Iris pigment epithelial cell (primary cell): Measurements from ENCODE around the gene ZNF324.
"Not testable (repeated sequence)": the region's sequence is repeated elsewhere in the genome, so short reads cannot be mapped to it uniquely, and the experiment has no call there.

Experiments used
- DNase-seq: peaks from one replicate; pipeline ENCODE4 v3.0.0-alpha.2; 2011; ENCODE audit warnings: low read depth

Gene ZNF324

DNA sequence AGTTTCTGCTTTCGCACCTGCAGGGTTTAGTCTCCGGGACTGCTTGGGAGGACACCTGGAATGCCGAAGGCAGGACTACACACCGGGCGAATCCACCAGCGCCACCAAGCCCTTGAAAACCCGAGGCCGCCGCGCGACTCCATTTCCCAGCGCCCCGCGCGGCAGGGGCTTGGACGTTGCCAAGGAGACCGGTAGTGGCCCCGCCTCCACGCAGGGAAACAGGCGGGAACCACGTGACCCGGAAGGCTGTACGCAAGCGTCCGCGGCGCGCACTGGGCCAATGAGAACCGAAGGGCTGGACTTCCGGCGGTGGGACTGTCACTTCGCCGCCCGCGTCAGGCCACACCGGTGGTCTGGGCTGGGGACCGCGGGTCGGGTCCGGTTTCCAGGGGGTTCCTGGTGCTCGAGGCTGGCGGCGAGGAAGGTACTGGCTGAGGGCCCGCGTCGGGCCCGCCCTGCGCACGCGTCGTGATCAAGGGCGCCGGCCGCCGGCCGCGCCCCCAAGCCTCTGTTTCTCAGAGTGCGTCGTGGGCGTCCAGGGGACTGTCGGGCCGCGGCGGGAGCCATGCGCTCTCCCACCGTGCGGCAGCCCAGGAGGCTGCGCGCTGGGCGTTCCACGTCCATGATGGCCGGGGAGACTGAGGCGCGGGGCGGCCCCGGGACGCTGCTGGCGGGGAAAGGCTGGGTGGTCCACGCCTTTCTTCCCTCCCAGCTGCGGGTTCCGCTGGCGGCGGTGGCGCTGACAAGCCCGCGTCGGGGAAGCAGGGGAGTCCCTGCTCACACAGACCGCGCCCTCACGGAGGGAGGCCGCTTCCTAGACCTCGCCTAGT, at the start of gene ZNF324:
ZNF324 (plus strand) TSS at position 321 of the 830 bp plus-strand sequence. CDS start 2,106 bp downstream, outside the sequence.
- DNase-seq = peak; percentile 96

DNA sequence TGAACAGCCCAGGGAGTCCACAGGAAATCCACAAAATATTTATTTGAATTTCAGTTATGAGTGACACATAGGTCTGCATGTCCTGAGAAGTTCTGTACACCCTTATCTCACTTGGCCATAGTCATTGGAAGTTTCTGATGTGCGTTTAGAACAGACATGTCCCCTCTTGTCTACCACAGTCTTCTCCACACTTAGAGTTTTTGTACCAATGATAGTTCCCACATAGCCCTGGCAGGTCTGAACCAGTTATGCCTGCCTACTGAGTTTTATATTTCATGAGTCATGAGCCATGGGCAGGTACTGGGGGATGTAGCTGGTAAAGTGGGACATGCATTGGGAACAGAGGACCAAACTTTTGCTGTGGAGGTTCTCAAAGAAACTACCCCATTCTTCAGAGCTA, 38.3 kb upstream of the ZNF324 start:
- no peak for DNase-seq

DNA sequence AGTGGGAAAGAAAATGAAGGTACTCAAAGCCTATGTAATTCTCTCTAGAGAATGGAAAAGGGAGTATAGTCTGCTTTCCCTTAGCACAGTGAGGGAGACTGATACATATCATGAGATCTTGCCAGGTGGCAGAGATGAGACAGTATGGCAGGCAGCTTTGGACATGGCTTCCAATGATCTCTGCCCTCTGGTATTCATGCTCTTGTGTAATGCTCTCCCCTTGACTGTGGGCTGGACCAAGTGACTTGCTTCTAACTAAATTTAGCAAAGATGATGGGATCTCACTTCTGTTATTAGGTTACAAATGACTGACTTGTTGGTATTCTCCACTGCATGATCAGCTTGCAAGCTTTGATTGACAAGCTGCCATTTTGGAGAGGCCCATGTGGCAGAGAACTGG, 37.1 kb upstream of the ZNF324 start:
- DNase-seq = no peak

DNA sequence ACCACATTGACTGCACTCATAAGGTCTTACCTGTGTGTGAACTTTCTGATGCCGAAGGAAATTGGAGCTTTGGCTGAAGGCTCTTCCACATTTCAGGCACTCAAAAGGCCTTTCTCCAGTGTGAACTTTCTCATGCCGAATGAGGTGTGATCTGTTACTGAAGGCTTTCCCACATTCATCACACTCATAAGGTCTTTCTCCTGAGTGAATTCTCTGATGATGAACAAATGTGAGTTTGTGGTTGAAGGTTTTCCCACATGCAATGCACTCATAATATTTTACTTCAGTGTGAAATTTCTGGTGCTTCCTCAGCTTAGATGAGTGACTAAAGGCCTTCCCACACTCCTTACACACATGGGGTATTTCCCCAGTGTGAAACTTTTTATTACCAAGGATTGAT, 32.7 kb upstream of the ZNF324 start:
- DNase-seq = peak; percentile 27

DNA sequence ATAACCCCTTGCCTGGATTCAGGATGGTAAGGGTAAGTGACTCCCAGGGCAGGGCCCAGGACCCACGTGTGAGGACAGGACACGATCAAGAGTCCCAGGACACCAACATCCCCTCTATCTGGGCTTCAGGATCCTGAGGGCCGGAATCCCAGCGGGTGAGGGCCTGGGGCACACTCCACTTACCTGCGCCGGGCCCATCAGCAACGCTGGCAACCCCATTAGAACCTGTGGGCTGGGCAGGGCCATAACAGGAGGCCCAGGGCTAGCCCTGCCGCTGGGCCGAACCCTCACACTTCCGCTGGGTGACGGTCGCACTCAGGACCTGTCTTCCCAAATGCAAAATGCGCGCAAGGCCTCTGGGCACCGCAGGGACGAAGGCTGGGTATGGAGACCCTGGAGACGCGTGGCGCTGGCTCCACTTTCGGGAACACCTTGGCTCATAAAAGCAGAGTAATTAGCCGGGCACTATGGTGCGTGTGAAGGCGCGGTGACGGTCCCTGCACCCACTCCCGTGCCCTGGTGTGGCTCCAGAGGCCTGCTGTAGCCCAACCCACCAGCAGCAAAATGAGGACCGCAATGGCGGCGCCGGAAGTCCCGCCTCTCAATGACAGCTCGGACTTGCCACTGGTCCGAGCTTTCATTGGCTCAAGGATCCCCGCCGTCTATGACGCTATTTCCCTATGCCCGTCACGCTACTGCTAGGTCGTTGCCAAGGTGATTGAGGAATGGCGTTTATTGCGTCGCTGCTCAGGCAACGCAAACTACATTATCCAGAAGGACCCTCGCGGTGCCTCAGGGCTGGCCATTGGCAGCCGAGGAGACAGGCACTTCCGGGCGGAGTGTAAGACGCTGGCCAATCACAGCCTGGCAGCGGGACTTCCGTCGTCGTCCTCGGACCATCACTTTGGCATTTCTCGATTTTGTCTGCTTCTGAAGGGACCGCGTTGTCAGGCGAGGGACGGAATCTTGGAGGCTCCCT, 27.0 kb upstream of the ZNF324 start, which contains the start of gene ZNF132:
ZNF132 (minus strand) TSS at position 578 of the 979 bp plus-strand sequence; CDS start at position 246, 332 bp downstream.
- DNase-seq = peak; percentile 100

DNA sequence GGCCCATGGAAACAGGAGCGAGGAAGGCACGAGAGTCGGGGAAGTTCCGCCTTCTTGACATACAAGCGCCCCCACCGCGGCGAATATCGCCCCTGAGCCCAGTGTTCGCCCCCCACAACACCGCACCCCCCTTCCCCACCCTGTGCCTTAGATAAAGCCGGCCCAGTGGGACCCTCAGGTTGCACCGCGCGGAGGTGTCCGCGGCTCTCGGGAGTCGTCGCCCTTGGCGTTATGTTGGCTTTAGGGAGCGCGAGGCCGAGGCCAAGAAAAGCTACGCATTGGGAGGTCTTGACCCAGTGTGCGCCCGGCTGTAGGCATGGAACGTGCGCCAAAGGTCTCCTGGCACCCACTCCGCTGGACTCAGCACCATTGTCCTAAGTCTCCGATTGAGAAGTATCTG, 26.3 kb upstream of the ZNF324 start:
- no peak for DNase-seq

DNA sequence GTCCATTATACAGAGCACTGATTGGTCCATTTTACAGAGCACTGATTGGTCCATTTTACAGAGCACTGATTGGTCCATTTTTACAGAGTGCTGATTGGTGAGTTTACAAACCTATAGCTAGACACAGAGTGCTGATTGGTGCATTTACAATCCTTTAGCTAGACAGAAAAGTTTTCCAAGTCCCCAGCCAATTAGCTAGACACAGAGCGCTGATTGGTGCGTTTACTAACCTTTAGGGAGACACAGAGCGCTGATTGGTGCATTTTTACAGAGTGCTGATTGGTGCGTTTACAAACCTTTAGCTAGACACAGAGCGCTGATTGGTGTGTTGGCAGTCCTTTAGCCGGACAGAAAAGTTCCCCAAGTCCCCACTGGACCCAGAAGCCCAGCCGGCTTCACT, 23.9 kb upstream of the ZNF324 start:
- not testable (repeated sequence) for DNase-seq

DNA sequence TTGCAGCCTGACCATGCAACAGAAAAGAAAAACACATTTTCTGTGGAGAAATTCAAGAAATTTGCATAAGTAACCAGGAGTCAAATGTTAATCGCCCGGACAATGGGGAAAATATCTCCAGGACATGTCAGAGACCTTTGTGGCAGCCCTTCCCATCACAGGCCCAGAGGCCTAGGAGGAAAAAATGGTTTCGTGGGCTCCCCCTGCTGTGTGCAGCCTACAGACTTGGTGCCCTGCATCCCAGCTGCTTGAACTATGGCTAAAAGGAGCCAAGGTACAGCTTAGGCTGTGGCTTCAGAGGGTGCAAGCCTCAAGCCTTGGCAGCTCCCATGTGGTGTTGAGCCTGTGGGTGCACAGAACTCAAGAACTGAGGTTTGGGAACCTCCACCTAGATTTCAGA, 18.0 kb upstream of the ZNF324 start:
- DNase-seq = not testable (repeated sequence)

DNA sequence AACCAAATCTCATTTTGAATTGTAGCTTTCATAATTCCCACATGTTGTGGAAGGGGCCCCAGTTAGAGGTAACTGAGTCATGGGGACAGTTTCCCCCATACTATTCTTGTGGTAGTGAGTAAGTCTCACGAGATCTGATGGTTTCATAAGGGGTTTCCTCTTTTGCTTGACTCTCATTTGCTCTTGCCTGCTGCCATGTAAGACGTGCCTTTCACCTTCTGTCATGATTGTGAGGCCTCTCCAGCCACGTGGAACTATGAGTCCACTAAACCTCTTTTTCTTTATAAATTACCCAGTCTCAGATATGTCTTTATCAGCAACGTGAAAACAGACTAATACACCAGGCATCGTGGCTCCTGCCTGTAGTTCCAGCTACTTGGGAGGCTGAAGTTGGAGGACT, 16.9 kb upstream of the ZNF324 start:
- not testable (repeated sequence) for DNase-seq

DNA sequence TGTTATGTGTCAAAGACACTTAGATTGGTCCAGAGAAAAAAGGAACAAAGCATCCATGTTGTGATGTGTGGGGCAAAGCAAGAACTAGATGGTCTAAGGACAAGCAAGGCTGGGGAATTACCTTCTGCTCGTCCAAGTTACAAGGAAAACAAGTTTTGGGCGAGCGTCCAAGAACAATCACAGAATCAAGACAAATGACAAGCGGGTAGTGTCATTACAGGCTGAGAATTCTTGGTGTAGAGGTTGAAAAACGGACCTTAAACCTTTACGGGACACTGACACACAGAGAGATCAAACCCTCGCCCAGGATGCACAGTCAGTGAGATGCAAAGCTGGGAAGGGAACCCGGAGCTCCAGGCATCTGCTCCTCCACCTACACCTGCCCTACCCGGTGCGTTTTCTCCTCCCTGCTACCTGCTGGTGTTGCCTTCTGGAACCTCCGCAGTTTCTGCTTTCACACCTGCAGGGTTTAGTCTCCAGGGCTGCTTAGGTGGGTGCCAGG, 16.0 kb upstream of the ZNF324 start:
- DNase-seq = no peak

DNA sequence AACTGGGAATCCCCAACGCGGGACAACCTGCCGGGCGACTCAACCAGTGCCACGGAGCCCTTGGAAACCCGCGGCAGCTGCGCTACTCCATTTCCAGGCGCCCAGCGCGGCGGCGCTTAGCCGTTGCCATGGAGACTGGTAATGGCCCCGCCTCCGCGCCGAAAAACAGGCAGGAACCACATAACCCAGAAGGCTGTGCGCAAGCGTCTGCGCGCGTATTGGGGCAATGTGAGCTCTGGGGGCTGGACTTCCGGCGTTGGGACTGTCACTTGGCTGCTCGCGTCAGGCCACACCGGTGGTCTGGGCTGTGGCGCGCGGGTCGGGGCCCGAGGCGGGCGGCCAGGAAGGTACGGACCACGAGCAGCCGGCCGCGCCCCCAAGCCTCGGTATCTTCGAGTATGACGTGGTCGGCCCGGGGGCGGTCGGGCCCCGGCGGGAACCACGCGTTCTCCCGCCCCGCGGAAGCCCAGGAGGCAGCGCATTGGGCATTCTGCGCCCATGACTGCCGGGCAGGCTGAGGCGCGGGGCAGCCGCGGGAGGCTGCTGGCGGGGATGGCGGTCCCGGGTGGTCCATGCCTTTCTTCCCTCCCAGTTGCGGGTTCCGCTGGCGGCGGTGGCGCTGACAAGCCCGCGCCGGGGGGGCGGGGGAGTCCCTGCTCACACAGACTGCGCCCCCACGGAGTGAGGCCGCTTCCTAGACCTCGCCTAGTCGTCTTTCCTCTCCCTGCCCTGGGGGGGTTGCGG, 15.3 kb upstream of the ZNF324 start, which contains the start of gene ZNF324B:
ZNF324B (plus strand) TSS at position 265 of the 744 bp plus-strand sequence. CDS start 2,080 bp downstream, outside the sequence.
- DNase-seq = peak; percentile 95

DNA sequence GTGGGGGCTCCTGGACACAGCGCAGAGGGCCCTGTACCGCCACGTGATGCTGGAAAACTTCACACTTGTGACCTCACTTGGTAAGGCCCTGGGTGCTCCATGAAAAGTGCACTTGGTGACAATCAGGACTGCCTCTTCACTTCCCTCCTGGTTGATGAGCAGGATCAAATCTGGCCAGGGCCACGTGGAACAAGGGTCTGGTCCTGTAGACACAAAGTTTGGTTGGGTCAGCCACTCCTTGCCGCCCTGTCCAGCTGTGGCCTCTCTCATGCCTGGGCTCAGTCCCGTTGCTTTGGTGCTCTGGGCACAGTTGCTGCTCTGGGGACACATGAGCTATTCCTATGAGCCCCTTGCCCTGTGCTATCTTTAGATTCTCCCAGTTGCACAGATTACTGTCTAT, 13.1 kb upstream of the ZNF324 start:
- DNase-seq = no peak

DNA sequence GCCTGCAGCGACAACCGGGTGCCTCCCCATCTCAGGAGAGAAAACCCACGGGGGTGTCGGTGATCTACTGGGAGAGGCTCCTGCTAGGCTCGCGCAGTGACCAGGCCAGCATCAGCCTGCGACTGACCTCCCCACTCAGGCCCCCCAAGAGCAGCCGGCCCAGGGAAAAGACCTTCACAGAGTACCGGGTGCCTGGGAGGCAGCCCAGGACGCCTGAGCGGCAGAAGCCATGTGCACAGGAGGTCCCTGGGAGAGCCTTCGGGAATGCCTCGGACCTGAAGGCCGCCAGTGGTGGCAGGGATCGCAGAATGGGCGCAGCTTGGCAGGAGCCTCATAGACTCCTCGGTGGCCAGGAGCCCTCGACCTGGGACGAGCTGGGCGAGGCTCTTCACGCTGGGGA, 11.6 kb upstream of the ZNF324 start:
- DNase-seq = no peak

DNA sequence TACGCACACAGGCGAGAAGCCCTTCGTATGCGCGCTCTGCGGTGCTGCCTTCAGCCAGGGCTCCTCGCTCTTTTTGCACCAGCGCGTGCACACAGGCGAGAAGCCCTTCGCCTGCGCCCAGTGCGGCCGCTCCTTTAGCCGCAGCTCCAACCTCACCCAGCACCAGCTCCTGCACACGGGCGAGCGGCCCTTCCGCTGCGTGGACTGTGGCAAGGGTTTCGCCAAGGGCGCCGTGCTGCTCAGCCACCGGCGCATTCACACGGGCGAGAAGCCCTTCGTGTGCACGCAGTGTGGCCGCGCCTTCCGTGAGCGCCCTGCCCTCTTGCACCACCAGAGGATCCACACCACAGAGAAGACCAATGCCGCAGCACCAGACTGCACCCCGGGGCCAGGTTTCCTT, 10.8 kb upstream of the ZNF324 start:
- no peak for DNase-seq

DNA sequence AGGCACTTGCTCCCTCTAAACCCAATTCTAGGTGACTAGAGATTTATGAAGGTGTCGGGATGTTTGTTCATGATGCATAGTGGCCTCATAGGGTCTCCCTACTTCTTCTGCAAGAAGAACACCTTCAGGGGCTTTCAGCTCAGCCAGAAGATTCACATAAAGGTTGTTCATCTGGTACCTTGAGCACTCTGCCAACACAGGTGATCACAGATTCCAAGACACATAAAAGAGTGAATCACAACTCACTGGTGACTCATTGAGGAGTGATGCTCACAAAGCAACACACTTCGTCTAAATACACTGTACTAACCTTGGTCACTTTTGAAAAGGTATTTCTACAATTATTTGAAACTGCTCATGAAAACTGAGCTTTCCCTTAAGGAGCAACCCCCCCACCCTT, 6.8 kb upstream of the ZNF324 start:
- no peak for DNase-seq

DNA sequence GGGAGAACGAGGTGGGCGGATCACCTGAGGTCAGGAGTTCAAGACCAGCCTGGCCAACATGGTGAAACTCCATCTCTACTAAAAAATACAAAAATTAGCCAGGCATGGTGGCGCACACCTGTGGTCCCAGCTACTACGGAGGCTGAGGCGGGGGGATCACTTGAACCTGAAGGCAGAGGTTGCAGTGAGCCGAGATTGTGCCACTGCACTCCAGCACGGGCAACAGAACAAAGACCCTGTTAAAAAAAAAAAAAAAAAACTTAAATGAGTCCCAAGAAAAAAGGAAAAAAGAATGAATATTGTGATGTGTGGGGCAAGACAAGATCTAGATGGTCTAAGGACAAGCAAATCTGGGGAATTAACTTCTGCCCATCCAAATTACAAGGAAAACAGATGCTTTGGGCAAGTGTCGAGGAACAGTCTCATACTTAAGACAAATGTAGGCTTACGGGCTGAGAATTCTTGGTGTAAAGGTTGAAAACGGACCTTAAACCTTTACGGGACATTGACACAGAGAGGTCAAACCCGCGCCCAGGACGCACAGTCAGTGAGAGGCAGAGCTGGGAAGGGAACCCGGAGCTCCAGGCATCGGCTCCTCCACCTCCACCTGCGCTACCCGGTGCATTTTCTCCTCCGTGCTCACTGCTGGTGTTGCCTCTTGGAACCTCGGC, 656 bp upstream of the ZNF324 start:
- no peak for DNase-seq

DNA sequence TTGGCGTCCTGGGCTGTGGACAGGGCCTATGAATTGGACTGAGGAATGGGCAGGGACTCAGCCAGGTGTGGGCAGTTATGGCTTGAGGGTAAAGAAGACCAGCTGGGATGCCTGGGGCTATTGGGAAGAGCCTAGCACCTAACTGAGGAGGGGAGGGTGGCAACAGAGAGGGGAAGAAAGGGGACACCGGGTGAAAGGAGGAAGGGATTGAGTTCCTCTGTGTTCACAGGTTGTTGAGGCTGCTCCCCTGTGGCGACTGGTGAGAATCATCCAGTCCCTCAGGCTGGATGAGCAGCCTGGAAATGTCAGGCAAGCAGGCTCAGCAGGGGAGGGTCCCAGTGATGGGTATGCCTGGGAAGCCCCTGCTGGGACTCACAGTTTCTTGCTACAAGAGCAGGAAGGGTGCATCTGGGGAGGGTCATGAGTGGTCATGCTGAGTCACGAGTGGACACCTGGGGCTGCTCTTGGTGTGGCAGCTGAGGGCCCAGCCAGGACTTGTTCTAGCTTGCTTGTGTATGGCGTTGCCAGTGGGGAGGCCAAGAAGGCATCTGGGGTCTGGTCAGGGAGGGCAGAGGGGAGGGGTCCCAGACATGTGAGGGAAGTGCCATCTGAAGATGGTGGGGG, 1.4 kb downstream of the ZNF324 start:
- DNase-seq = no peak

DNA sequence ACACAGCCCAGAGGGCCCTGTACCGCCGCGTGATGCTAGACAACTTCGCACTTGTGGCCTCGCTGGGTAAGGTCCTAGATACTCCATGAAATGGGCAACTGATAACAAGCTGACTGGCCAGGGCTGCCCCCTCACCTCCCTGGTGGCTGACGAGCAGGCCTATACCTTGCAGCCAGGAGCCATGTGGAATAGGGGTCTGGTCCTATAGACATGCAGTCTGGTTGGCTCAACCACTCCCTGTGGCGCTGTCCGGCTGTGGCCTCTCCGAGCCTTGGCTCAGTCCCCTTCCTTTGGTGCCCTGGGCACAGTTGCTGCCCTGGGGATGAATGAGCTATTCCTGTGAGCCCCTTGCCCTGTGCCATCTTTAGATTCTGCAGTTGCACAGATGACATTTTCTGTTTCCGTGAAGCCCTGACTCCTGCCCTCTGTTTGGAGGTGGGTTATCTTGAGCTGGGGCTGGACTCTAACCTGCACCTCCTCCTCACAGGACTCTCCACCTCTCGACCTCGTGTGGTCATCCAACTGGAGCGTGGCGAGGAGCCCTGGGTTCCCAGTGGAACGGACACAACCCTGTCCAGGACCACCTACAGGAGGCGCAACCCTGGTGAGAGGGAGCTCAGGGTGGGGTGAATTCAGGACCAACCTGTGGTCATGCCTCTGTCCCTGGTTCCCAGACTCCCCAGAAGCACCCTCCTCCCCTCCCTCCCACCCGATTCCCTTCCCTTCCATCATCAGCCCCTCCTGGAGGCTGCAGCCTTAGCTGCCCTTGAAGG, 2.5 kb downstream of the ZNF324 start:
- DNase-seq = no peak

DNA sequence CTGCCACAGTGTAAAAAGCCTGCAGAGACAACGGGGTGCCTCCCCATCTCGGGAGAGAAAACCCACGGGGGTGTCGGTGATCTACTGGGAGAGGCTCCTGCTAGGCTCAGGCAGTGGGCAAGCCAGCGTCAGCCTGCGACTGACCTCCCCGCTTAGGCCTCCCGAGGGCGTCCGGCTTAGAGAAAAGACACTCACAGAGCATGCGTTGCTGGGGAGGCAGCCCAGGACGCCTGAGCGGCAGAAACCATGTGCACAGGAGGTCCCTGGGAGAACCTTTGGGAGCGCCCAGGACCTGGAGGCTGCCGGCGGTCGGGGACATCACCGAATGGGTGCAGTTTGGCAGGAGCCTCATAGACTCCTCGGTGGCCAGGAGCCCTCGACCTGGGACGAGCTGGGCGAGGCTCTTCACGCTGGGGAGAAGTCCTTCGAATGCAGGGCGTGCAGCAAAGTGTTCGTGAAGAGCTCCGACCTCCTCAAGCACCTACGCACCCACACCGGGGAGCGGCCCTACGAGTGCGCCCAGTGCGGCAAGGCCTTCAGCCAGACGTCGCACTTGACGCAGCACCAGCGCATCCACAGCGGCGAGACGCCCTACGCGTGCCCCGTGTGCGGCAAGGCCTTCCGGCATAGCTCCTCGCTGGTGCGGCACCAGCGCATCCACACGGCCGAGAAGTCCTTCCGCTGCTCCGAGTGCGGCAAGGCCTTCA, 4.1 kb downstream of the ZNF324 start:
- not testable (repeated sequence) for DNase-seq
